ENCODE measurements around the gene TOMM20. TPM values are rescaled to one million over a fixed set of nuclear protein-coding genes. Genes with fewer than 3 reads are reported as not detected.
A peak's percentile ranks its signal among the peaks of the same experiment; 100 is the strongest.

Gene TOMM20
- polyA plus RNA-seq, 2 donors: 43.4 to 61.1 TPM

- H3K4me1 ChIP-seq (ENCODE audit: control insufficient read depth in 2 of 2, insufficient read depth in 2 of 2, low read length in 1 of 2): peaks cover 0 to 3% of the 10 kb centered on the region in 2 donors
- H3K27ac ChIP-seq (ENCODE audit: low read depth in 2 of 2, low read length in 1 of 2): peak overlapping the region in 1 of 2 donors; percentile 8
- WGBS, 2 donors: 87 to 89% methylated on average over 6 of the region's 6 CpGs
- no peaks in the 10 kb centered on the region for H3K9me3 ChIP-seq (ENCODE audit: control insufficient read depth in 2 of 2, insufficient read depth in 1 of 2, low read depth in 1 of 2, low read length in 1 of 2)
- H3K4me3 ChIP-seq (ENCODE audit: low read depth in 1 of 2, low read length in 2 of 2): no peak overlapping the region
- no peaks in the 10 kb centered on the region for H3K27me3 ChIP-seq (ENCODE audit: control insufficient read depth in 1 of 2, insufficient read depth in 2 of 2, low read length in 2 of 2)
- H3K36me3 ChIP-seq (ENCODE audit: control insufficient read depth in 2 of 2, insufficient read depth in 2 of 2, low read length in 1 of 2): peaks cover 6 to 7% of the 10 kb centered on the region in 2 donors
Measured at GRCh38 chr1:235158680-235159079, 30.0 kb upstream of the TOMM20 start.

GRCh38 chr1:235157150-235157549, 28.5 kb upstream of the TOMM20 start:
- H3K4me1 ChIP-seq (ENCODE audit: control insufficient read depth in 2 of 2, insufficient read depth in 2 of 2, low read length in 1 of 2): peaks cover 0 to 3% of the 10 kb centered on the region in 2 donors
- no peak overlapping the region for H3K27ac ChIP-seq (ENCODE audit: low read depth in 2 of 2, low read length in 1 of 2)
- peaks cover 7% of the 10 kb centered on the region in 2 donors for H3K36me3 ChIP-seq (ENCODE audit: control insufficient read depth in 2 of 2, insufficient read depth in 2 of 2, low read length in 1 of 2)

GRCh38 chr1:235156740-235157139, 28.1 kb upstream of the TOMM20 start:
- H3K4me3 ChIP-seq (ENCODE audit: low read depth in 1 of 2, low read length in 2 of 2): no peak overlapping the region
- H3K27ac ChIP-seq (ENCODE audit: low read depth in 2 of 2, low read length in 1 of 2): no peak overlapping the region
- WGBS, 2 donors: 75 to 79% methylated on average over 4 of the region's 4 CpGs
- H3K36me3 ChIP-seq (ENCODE audit: control insufficient read depth in 2 of 2, insufficient read depth in 2 of 2, low read length in 1 of 2): peaks cover 7% of the 10 kb centered on the region in 2 donors
- H3K27me3 ChIP-seq (ENCODE audit: control insufficient read depth in 1 of 2, insufficient read depth in 2 of 2, low read length in 2 of 2): no peaks in the 10 kb centered on the region
- no peaks in the 10 kb centered on the region for H3K9me3 ChIP-seq (ENCODE audit: control insufficient read depth in 2 of 2, insufficient read depth in 1 of 2, low read depth in 1 of 2, low read length in 1 of 2)
- H3K4me1 ChIP-seq (ENCODE audit: control insufficient read depth in 2 of 2, insufficient read depth in 2 of 2, low read length in 1 of 2): peaks cover 0 to 3% of the 10 kb centered on the region in 2 donors

More at GRCh38 chr1:235157150-235157549, 28.5 kb upstream of the TOMM20 start:
- no peaks in the 10 kb centered on the region for H3K9me3 ChIP-seq (ENCODE audit: control insufficient read depth in 2 of 2, insufficient read depth in 1 of 2, low read depth in 1 of 2, low read length in 1 of 2)
- no peak overlapping the region for H3K4me3 ChIP-seq (ENCODE audit: low read depth in 1 of 2, low read length in 2 of 2)
- 93 to 97% methylated on average over 4 of the region's 4 CpGs for WGBS, 2 donors
- no peaks in the 10 kb centered on the region for H3K27me3 ChIP-seq (ENCODE audit: control insufficient read depth in 1 of 2, insufficient read depth in 2 of 2, low read length in 2 of 2)

- peaks cover 7% of the 10 kb centered on the region in 2 donors for H3K36me3 ChIP-seq (ENCODE audit: control insufficient read depth in 2 of 2, insufficient read depth in 2 of 2, low read length in 1 of 2)
- WGBS, 2 donors: 90 to 94% methylated on average over 3 of the region's 3 CpGs
Measured at GRCh38 chr1:235156265-235156664, 27.6 kb upstream of the TOMM20 start.

GRCh38 chr1:235152235-235152634, 23.6 kb upstream of the TOMM20 start:
- peaks cover 9 to 13% of the 10 kb centered on the region in 2 donors for H3K36me3 ChIP-seq (ENCODE audit: control insufficient read depth in 2 of 2, insufficient read depth in 2 of 2, low read length in 1 of 2)
- no peaks in the 10 kb centered on the region for H3K27me3 ChIP-seq (ENCODE audit: control insufficient read depth in 1 of 2, insufficient read depth in 2 of 2, low read length in 2 of 2)
- H3K27ac ChIP-seq (ENCODE audit: low read depth in 2 of 2, low read length in 1 of 2): no peak overlapping the region
- H3K9me3 ChIP-seq (ENCODE audit: control insufficient read depth in 2 of 2, insufficient read depth in 1 of 2, low read depth in 1 of 2, low read length in 1 of 2): no peaks in the 10 kb centered on the region
- H3K4me3 ChIP-seq (ENCODE audit: low read depth in 1 of 2, low read length in 2 of 2): no peak overlapping the region
- H3K4me1 ChIP-seq (ENCODE audit: control insufficient read depth in 2 of 2, insufficient read depth in 2 of 2, low read length in 1 of 2): no peaks in the 10 kb centered on the region

More at GRCh38 chr1:235156265-235156664, 27.6 kb upstream of the TOMM20 start:
- H3K4me1 ChIP-seq (ENCODE audit: control insufficient read depth in 2 of 2, insufficient read depth in 2 of 2, low read length in 1 of 2): peaks cover 0 to 3% of the 10 kb centered on the region in 2 donors
- no peaks in the 10 kb centered on the region for H3K9me3 ChIP-seq (ENCODE audit: control insufficient read depth in 2 of 2, insufficient read depth in 1 of 2, low read depth in 1 of 2, low read length in 1 of 2)
- H3K27ac ChIP-seq (ENCODE audit: low read depth in 2 of 2, low read length in 1 of 2): no peak overlapping the region
- no peak overlapping the region for H3K4me3 ChIP-seq (ENCODE audit: low read depth in 1 of 2, low read length in 2 of 2)
- no peaks in the 10 kb centered on the region for H3K27me3 ChIP-seq (ENCODE audit: control insufficient read depth in 1 of 2, insufficient read depth in 2 of 2, low read length in 2 of 2)

- no peak overlapping the region for H3K27ac ChIP-seq (ENCODE audit: low read depth in 2 of 2, low read length in 1 of 2)
- no peaks in the 10 kb centered on the region for H3K9me3 ChIP-seq (ENCODE audit: control insufficient read depth in 2 of 2, insufficient read depth in 1 of 2, low read depth in 1 of 2, low read length in 1 of 2)
- H3K4me1 ChIP-seq (ENCODE audit: control insufficient read depth in 2 of 2, insufficient read depth in 2 of 2, low read length in 1 of 2): no peaks in the 10 kb centered on the region
- H3K36me3 ChIP-seq (ENCODE audit: control insufficient read depth in 2 of 2, insufficient read depth in 2 of 2, low read length in 1 of 2): peaks cover 6 to 8% of the 10 kb centered on the region in 2 donors
- H3K4me3 ChIP-seq (ENCODE audit: low read depth in 1 of 2, low read length in 2 of 2): no peak overlapping the region
- H3K27me3 ChIP-seq (ENCODE audit: control insufficient read depth in 1 of 2, insufficient read depth in 2 of 2, low read length in 2 of 2): no peaks in the 10 kb centered on the region
- WGBS, 2 donors: 52 to 62% methylated on average over 2 of the region's 2 CpGs
Measured at GRCh38 chr1:235151033-235151432, 22.4 kb upstream of the TOMM20 start.

GRCh38 chr1:235149824-235150223, 21.2 kb upstream of the TOMM20 start:
- Histone ChIP-seq H3K36me3 (ENCODE audit: control insufficient read depth in 2 of 2, insufficient read depth in 2 of 2, low read length in 1 of 2) (peaks cover 6 to 14% of the 10 kb centered on the region in 2 donors), H3K27ac (ENCODE audit: low read depth in 2 of 2, low read length in 1 of 2) (no peak overlapping the region), H3K4me3 (ENCODE audit: low read depth in 1 of 2, low read length in 2 of 2) (no peak overlapping the region), H3K4me1 (ENCODE audit: control insufficient read depth in 2 of 2, insufficient read depth in 2 of 2, low read length in 1 of 2) (no peaks in the 10 kb centered on the region), H3K9me3 (ENCODE audit: control insufficient read depth in 2 of 2, insufficient read depth in 1 of 2, low read depth in 1 of 2, low read length in 1 of 2) (no peaks in the 10 kb centered on the region), H3K27me3 (ENCODE audit: control insufficient read depth in 1 of 2, insufficient read depth in 2 of 2, low read length in 2 of 2) (no peaks in the 10 kb centered on the region)
- WGBS, 2 donors: 96% methylated on average over 9 of the region's 9 CpGs

- no peaks in the 10 kb centered on the region for H3K27me3 ChIP-seq (ENCODE audit: control insufficient read depth in 1 of 2, insufficient read depth in 2 of 2, low read length in 2 of 2)
- no peaks in the 10 kb centered on the region for H3K4me1 ChIP-seq (ENCODE audit: control insufficient read depth in 2 of 2, insufficient read depth in 2 of 2, low read length in 1 of 2)
- no peak overlapping the region for H3K27ac ChIP-seq (ENCODE audit: low read depth in 2 of 2, low read length in 1 of 2)
- no peaks in the 10 kb centered on the region for H3K9me3 ChIP-seq (ENCODE audit: control insufficient read depth in 2 of 2, insufficient read depth in 1 of 2, low read depth in 1 of 2, low read length in 1 of 2)
- H3K4me3 ChIP-seq (ENCODE audit: low read depth in 1 of 2, low read length in 2 of 2): no peak overlapping the region
- 92 to 94% methylated on average over 4 of the region's 4 CpGs for WGBS, 2 donors
- peaks cover 6 to 18% of the 10 kb centered on the region in 2 donors for H3K36me3 ChIP-seq (ENCODE audit: control insufficient read depth in 2 of 2, insufficient read depth in 2 of 2, low read length in 1 of 2)
Measured at GRCh38 chr1:235147269-235147668, 18.6 kb upstream of the TOMM20 start.

GRCh38 chr1:235145639-235146038, 17.0 kb upstream of the TOMM20 start:
- peaks cover 4 to 20% of the 10 kb centered on the region in 2 donors for H3K36me3 ChIP-seq (ENCODE audit: control insufficient read depth in 2 of 2, insufficient read depth in 2 of 2, low read length in 1 of 2)

GRCh38 chr1:235142991-235143390, 14.4 kb upstream of the TOMM20 start:
- Histone ChIP-seq H3K27me3 (ENCODE audit: control insufficient read depth in 1 of 2, insufficient read depth in 2 of 2, low read length in 2 of 2) (no peaks in the 10 kb centered on the region), H3K4me1 (ENCODE audit: control insufficient read depth in 2 of 2, insufficient read depth in 2 of 2, low read length in 1 of 2) (no peaks in the 10 kb centered on the region), H3K27ac (ENCODE audit: low read depth in 2 of 2, low read length in 1 of 2) (no peak overlapping the region), H3K36me3 (ENCODE audit: control insufficient read depth in 2 of 2, insufficient read depth in 2 of 2, low read length in 1 of 2) (peaks cover 3 to 30% of the 10 kb centered on the region in 2 donors), H3K4me3 (ENCODE audit: low read depth in 1 of 2, low read length in 2 of 2) (no peak overlapping the region), H3K9me3 (ENCODE audit: control insufficient read depth in 2 of 2, insufficient read depth in 1 of 2, low read depth in 1 of 2, low read length in 1 of 2) (no peaks in the 10 kb centered on the region)
- WGBS, 2 donors: 87 to 96% methylated on average over 4 of the region's 4 CpGs

More at GRCh38 chr1:235145639-235146038, 17.0 kb upstream of the TOMM20 start:
- Histone ChIP-seq H3K4me3 (ENCODE audit: low read depth in 1 of 2, low read length in 2 of 2) (no peak overlapping the region), H3K4me1 (ENCODE audit: control insufficient read depth in 2 of 2, insufficient read depth in 2 of 2, low read length in 1 of 2) (no peaks in the 10 kb centered on the region), H3K27me3 (ENCODE audit: control insufficient read depth in 1 of 2, insufficient read depth in 2 of 2, low read length in 2 of 2) (no peaks in the 10 kb centered on the region), H3K9me3 (ENCODE audit: control insufficient read depth in 2 of 2, insufficient read depth in 1 of 2, low read depth in 1 of 2, low read length in 1 of 2) (no peaks in the 10 kb centered on the region), H3K27ac (ENCODE audit: low read depth in 2 of 2, low read length in 1 of 2) (no peak overlapping the region)
- WGBS, 2 donors: 92% methylated on average over 6 of the region's 6 CpGs

All from esophagus (tissue), 2 donors.